Measurements from ENCODE around the gene FAM43A.

- TF ChIP-seq CTCF (optimal IDR thresholded peaks at IDR 0.05 in 1 of 3, IDR thresholded peaks at IDR 0.05 in 1 of 3, conservative IDR thresholded peaks at IDR 0.05 in 1 of 3; ENCODE audit: extremely low read depth in 1 of 3, insufficient read depth in 2 of 3, low read length in 3 of 3) (no peak), EZH2 (IDR thresholded peaks at IDR 0.05; ENCODE audit: low read length) (no peak)
These were observed 6.0 kb downstream of the FAM43A start for GRCh38 chr3:194691481-194692283.

Data from keratinocyte (primary cell).